Duodenal mucosa (tissue), 2 donors: ENCODE measurements around the gene AGFG1.

Experiments used
- H3K27ac ChIP-seq: one replicate; pipeline ENCODE4 v1.7.0; 2013; ENCODE audit warnings: low read depth, low read length
- H3K27me3 ChIP-seq, 2 donors: one replicate each; pipeline ENCODE4 v1.7.0; 2013; ENCODE audit warnings: low read length in 2 of 2, control low read depth in 1 of 2; ENCODE audit not compliant: insufficient read depth in 2 of 2, control insufficient read depth in 1 of 2
- H3K36me3 ChIP-seq, 2 donors: one replicate each; pipeline ENCODE4 v1.7.0; 2013; ENCODE audit warnings: low read length in 2 of 2, control low read depth in 1 of 2; ENCODE audit not compliant: insufficient read depth in 2 of 2, control insufficient read depth in 1 of 2
- H3K4me1 ChIP-seq, 2 donors: one replicate each; pipeline ENCODE4 v1.7.0; 2013; ENCODE audit warnings: low read length in 2 of 2, control low read depth in 1 of 2; ENCODE audit not compliant: insufficient read depth in 2 of 2, control insufficient read depth in 1 of 2
- H3K4me3 ChIP-seq, 2 donors: one replicate each; pipeline ENCODE4 v1.7.0; 2013; ENCODE audit warnings: low read length in 2 of 2, low read depth in 1 of 2
- H3K9ac ChIP-seq, 2 donors: one replicate each; pipeline ENCODE4 v1.7.0; 2013; ENCODE audit warnings: low read length in 2 of 2, low read depth in 1 of 2
- H3K9me3 ChIP-seq, 2 donors: one replicate each; pipeline ENCODE4 v1.7.0; 2013; ENCODE audit warnings: low read length in 2 of 2, control low read depth in 1 of 2; ENCODE audit not compliant: control insufficient read depth in 1 of 2

Gene AGFG1

GRCh38 chr2:227471924-227472264 is at the start of gene AGFG1:
AGFG1 (plus strand) TSS chr2:227472156; CDS start chr2:227472422, 266 bp downstream.
- Histone ChIP-seq H3K9ac (peak within 1 kb of the TSS; percentile 40 to 81), H3K27me3 (no peaks in the 10 kb centered on the region), H3K36me3 (no peaks in the 10 kb centered on the region), H3K4me1 (peaks cover 22 to 28% of the 10 kb centered on the region in 2 donors), H3K4me3 (peak within 1 kb of the TSS; percentile 76 to 91), H3K9me3 (no peaks in the 10 kb centered on the region), H3K27ac (peak within 1 kb of the TSS; percentile 81)

DNA sequence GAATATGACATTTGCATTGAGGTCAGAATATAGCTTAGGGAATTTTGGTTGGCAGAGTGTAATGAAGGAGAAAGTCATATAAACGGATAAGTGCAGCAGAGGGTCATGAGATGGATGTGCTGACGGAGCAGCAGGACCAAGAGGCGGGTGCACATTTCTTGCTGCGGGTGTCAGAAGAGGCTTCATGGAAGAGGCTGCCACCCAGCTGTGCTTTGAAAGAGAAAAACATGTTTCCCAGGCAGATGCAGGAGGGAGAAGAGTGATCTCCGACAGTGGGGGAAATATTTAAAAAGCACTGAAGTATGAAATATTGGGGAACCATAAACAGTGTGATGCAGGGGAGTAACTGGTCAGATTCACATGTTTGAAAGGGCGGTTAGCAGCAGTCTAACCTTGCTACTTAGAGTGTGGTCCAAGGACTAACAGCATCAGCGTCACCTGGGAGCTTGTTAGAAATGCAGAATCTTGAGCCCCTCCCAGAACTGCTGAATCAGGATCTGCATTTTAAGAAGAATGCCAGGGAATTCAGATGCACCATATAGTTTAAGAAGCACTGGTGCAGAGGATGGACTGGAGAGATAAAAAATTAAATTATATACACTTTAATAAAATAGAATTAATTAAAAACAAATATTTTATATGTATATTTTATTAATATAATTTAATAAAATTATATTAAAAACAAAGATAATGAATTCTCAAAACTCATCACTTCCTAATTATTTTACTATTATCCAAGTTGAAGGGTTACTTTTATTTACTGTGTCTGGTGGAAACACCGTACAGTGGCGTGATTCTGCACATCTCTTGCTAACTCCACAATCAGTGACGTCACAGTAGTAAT is 48.1 kb upstream of the AGFG1 start:
- H3K9ac ChIP-seq: no peak overlapping the region
- no peaks in the 10 kb centered on the region for H3K36me3 ChIP-seq
- no peak overlapping the region for H3K4me3 ChIP-seq
- no peaks in the 10 kb centered on the region for H3K9me3 ChIP-seq
- H3K4me1 ChIP-seq: peaks cover 0 to 3% of the 10 kb centered on the region in 2 donors
- H3K27me3 ChIP-seq: no peaks in the 10 kb centered on the region
- H3K27ac ChIP-seq: no peak overlapping the region

- Histone ChIP-seq H3K27ac (no peak overlapping the region), H3K9me3 (peaks cover 6 to 11% of the 10 kb centered on the region in 2 donors), H3K4me3 (no peak overlapping the region), H3K9ac (no peak overlapping the region), H3K27me3 (no peaks in the 10 kb centered on the region), H3K36me3 (no peaks in the 10 kb centered on the region), H3K4me1 (no peaks in the 10 kb centered on the region)
These were observed 43.1 kb upstream of the AGFG1 start for GRCh38 chr2:227428731-227429285.

DNA sequence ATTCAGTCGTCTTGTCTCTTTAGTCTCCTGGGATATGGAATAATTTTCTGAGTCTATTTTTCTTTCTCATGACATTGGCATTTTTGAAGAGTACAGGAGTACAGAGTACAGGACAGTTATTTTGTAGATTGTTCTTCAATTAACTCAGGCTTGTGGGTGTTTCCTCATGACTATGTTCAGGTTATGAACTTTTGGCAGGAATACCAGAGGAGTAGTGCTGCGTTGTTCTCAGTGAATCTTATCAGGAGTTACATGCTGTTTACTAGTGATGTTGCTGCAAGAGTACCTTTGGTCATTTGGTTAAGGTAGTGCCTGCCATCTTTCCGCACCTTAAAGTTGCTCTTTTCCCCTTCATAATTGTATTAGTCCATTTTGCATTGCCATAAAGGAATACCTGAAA is 41.3 kb upstream of the AGFG1 start:
- Histone ChIP-seq H3K9ac (no peak overlapping the region), H3K27ac (no peak overlapping the region), H3K4me3 (no peak overlapping the region), H3K27me3 (no peaks in the 10 kb centered on the region), H3K36me3 (no peaks in the 10 kb centered on the region), H3K9me3 (peaks cover 6 to 11% of the 10 kb centered on the region in 2 donors), H3K4me1 (no peaks in the 10 kb centered on the region)

DNA sequence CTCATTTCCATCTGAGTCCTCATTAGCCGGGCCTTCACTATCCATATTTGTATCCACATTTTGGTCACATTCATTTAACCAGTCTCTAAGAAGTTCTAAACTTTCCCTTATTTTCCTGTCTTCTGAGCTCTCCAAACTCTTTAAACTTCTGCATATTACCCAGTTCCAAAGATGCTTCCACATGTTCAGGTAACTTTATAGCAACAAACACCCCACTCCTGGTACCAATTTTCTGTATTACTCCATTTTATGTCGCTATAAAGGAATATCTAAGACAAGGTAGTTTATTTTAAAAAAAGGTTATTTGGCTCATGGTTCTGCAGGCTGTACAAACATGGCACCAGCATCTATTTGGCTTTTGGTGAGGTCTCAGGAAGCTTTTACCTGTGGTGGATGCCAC is 38.8 kb upstream of the AGFG1 start:
- no peak overlapping the region for H3K27ac ChIP-seq
- H3K4me1 ChIP-seq: no peaks in the 10 kb centered on the region
- no peak overlapping the region for H3K9ac ChIP-seq
- H3K4me3 ChIP-seq: no peak overlapping the region
- no peaks in the 10 kb centered on the region for H3K36me3 ChIP-seq
- H3K27me3 ChIP-seq: no peaks in the 10 kb centered on the region
- H3K9me3 ChIP-seq: peaks cover 6 to 11% of the 10 kb centered on the region in 2 donors

- Histone ChIP-seq H3K27me3 (no peaks in the 10 kb centered on the region), H3K9me3 (peaks cover 6 to 11% of the 10 kb centered on the region in 2 donors), H3K27ac (no peak overlapping the region), H3K4me1 (no peaks in the 10 kb centered on the region), H3K36me3 (no peaks in the 10 kb centered on the region), H3K9ac (no peak overlapping the region), H3K4me3 (no peak overlapping the region)
These were observed 35.4 kb upstream of the AGFG1 start for GRCh38 chr2:227436436-227437174.

- H3K4me3 ChIP-seq: no peak overlapping the region
- no peaks in the 10 kb centered on the region for H3K9me3 ChIP-seq
- no peaks in the 10 kb centered on the region for H3K4me1 ChIP-seq
- H3K36me3 ChIP-seq: no peaks in the 10 kb centered on the region
- H3K27ac ChIP-seq: no peak overlapping the region
- H3K9ac ChIP-seq: no peak overlapping the region
- no peaks in the 10 kb centered on the region for H3K27me3 ChIP-seq
These were observed 32.7 kb upstream of the AGFG1 start for GRCh38 chr2:227439214-227439613.

- H3K4me1 ChIP-seq: no peaks in the 10 kb centered on the region
- no peak overlapping the region for H3K9ac ChIP-seq
- H3K27me3 ChIP-seq: no peaks in the 10 kb centered on the region
- H3K36me3 ChIP-seq: no peaks in the 10 kb centered on the region
- no peak overlapping the region for H3K27ac ChIP-seq
- no peaks in the 10 kb centered on the region for H3K9me3 ChIP-seq
- no peak overlapping the region for H3K4me3 ChIP-seq
These were observed 29.3 kb upstream of the AGFG1 start for GRCh38 chr2:227442639-227443038.

- Histone ChIP-seq H3K4me3 (no peak overlapping the region), H3K36me3 (no peaks in the 10 kb centered on the region), H3K27me3 (no peaks in the 10 kb centered on the region), H3K27ac (no peak overlapping the region), H3K9me3 (no peaks in the 10 kb centered on the region), H3K4me1 (no peaks in the 10 kb centered on the region), H3K9ac (no peak overlapping the region)
These were observed 27.9 kb upstream of the AGFG1 start for GRCh38 chr2:227443889-227444568.

GRCh38 chr2:227447606-227448005 is 24.4 kb upstream of the AGFG1 start:
- no peak overlapping the region for H3K4me3 ChIP-seq
- no peaks in the 10 kb centered on the region for H3K27me3 ChIP-seq
- no peak overlapping the region for H3K9ac ChIP-seq
- no peaks in the 10 kb centered on the region for H3K9me3 ChIP-seq
- H3K27ac ChIP-seq: no peak overlapping the region
- no peaks in the 10 kb centered on the region for H3K36me3 ChIP-seq
- peaks cover 17 to 22% of the 10 kb centered on the region in 2 donors for H3K4me1 ChIP-seq
